Tibial artery (tissue), 4 donors: ENCODE measurements around the gene MLPH.

Source experiments
- DNase-seq, 2 donors: peaks; one replicate each; pipeline ENCODE4 v3.0.0-alpha.2; 2019
- H3K27ac ChIP-seq, 2 donors: fragments of 200-600 bp; sonication (generic) in 1 of 2; 1 replicate in 1 of 2; 2 replicates in 1 of 2; pipeline ENCODE4 v1.5.1; 2018 to 2019; ENCODE audit warnings: mild to moderate bottlenecking in 1 of 2
- H3K27me3 ChIP-seq, 2 donors: fragments of 200-600 bp; sonication (generic) in 1 of 2; one replicate each; pipeline versions ENCODE4 v1.5.1 to v1.6.0; 2016 to 2019
- H3K36me3 ChIP-seq, 3 donors: fragments of 200-600 bp; sonication (generic) in 2 of 3; one replicate each; pipeline ENCODE4 v1.5.1; 2016 to 2019; ENCODE audit warnings: mild to moderate bottlenecking in 2 of 3
- H3K4me1 ChIP-seq, 4 donors: fragments of 200-600 bp; sonication (generic) in 2 of 4; 1 replicate in 3 of 4; 2 replicates in 1 of 4; pipeline ENCODE4 v1.5.1; 2016 to 2019
- H3K4me3 ChIP-seq, 2 donors: fragments of 200-600 bp; sonication (generic) in 1 of 2; 1 replicate in 1 of 2; 2 replicates in 1 of 2; pipeline ENCODE4 v1.5.1; 2018 to 2019; ENCODE audit warnings: mild to moderate bottlenecking in 2 of 2
- H3K9me3 ChIP-seq, 3 donors: fragments of 200-600 bp; sonication (generic) in 1 of 3; one replicate each; pipeline ENCODE4 v1.5.1; 2016 to 2019
- CTCF ChIP-seq, 2 experiments: fragments of 200-600 bp in 1 of 2; fragments of 450-650 bp in 1 of 2; IDR thresholded peaks; one replicate each; pipeline ENCODE4 v1.5.1; 2017 to 2019; ENCODE audit warnings: antibody characterized with exemption in 2 of 2, mild to moderate bottlenecking in 1 of 2, moderate library complexity in 1 of 2
- intact Hi-C: fragments of 100-400 bp; cut with DNase I; formaldehyde crosslinking; loops from one replicate; pipeline ENCODE4 v1.15.0; 2023; ENCODE audit warnings: low total_unique reads

MLPH gene

GRCh38 chr2:237495521-237496117 lies 8.6 kb downstream of the MLPH start:
- no peak overlapping the region for H3K27ac ChIP-seq
- no peak for DNase-seq
- peaks cover 5 to 20% (median 15%) of the 10 kb centered on the region in 3 donors for H3K9me3 ChIP-seq
- H3K36me3 ChIP-seq = peaks cover 8 to 11% (median 10%) of the 10 kb centered on the region in 3 donors
- no peak overlapping the region for H3K4me3 ChIP-seq
- TF ChIP-seq CTCF (IDR thresholded peaks at IDR 0.05) = no peak
- intact Hi-C loops = no loop called here
- H3K27me3 ChIP-seq = peaks cover 0 to 20% of the 10 kb centered on the region in 2 donors
- peaks cover 0 to 5% (median 0%) of the 10 kb centered on the region in 4 donors for H3K4me1 ChIP-seq

GRCh38 chr2:237496428-237496827 lies 9.4 kb downstream of the MLPH start:
- DNase-seq = no peak
- intact Hi-C loops = no loop called here

GRCh38 chr2:237497009-237497837 lies 10.2 kb downstream of the MLPH start:
- H3K4me1 ChIP-seq = peaks cover 0 to 7% (median 2%) of the 10 kb centered on the region in 4 donors
- peaks cover 0 to 20% of the 10 kb centered on the region in 2 donors for H3K27me3 ChIP-seq
- no peak for TF ChIP-seq CTCF (IDR thresholded peaks at IDR 0.05)
- no peak overlapping the region for H3K4me3 ChIP-seq
- H3K27ac ChIP-seq = no peak overlapping the region
- H3K9me3 ChIP-seq = peaks cover 0 to 4% (median 4%) of the 10 kb centered on the region in 3 donors
- intact Hi-C loops = no loop called here
- H3K36me3 ChIP-seq = peaks cover 0 to 11% (median 0%) of the 10 kb centered on the region in 3 donors
- DNase-seq = no peak

More at GRCh38 chr2:237496428-237496827, 9.4 kb downstream of the MLPH start:
- no peak overlapping the region for H3K4me3 ChIP-seq
- TF ChIP-seq CTCF (IDR thresholded peaks at IDR 0.05) = no peak
- H3K4me1 ChIP-seq = peaks cover 0 to 5% (median 0%) of the 10 kb centered on the region in 4 donors
- peaks cover 5 to 12% (median 12%) of the 10 kb centered on the region in 3 donors for H3K9me3 ChIP-seq
- peaks cover 0 to 20% of the 10 kb centered on the region in 2 donors for H3K27me3 ChIP-seq
- peaks cover 1 to 11% (median 7%) of the 10 kb centered on the region in 3 donors for H3K36me3 ChIP-seq
- H3K27ac ChIP-seq = no peak overlapping the region

GRCh38 chr2:237497838-237498186 lies 10.8 kb downstream of the MLPH start:
- DNase-seq = peak in 1 of 2 donors; percentile 50
- no peak for TF ChIP-seq CTCF (IDR thresholded peaks at IDR 0.05)
- peaks cover 0 to 11% (median 0%) of the 10 kb centered on the region in 3 donors for H3K36me3 ChIP-seq
- peaks cover 0 to 10% (median 5%) of the 10 kb centered on the region in 4 donors for H3K4me1 ChIP-seq
- intact Hi-C loops = no loop called here
- no peak overlapping the region for H3K27ac ChIP-seq
- H3K4me3 ChIP-seq = no peak overlapping the region
- peaks cover 0 to under 1% (median under 1%) of the 10 kb centered on the region in 3 donors for H3K9me3 ChIP-seq
- peaks cover 0 to 20% of the 10 kb centered on the region in 2 donors for H3K27me3 ChIP-seq

GRCh38 chr2:237498341-237498740 lies 11.3 kb downstream of the MLPH start:
- Histone ChIP-seq H3K27ac (no peak overlapping the region), H3K4me3 (no peak overlapping the region), H3K27me3 (peaks cover 0 to 20% of the 10 kb centered on the region in 2 donors)

More at GRCh38 chr2:237498341-237498740, 11.3 kb downstream of the MLPH start:
- DNase-seq = no peak
- Histone ChIP-seq H3K36me3 (peaks cover 0 to 11% (median 0%) of the 10 kb centered on the region in 3 donors), H3K4me1 (peaks cover 0 to 12% (median 5%) of the 10 kb centered on the region in 4 donors), H3K9me3 (no peaks in the 10 kb centered on the region)
- intact Hi-C loops = no loop called here
- no peak for TF ChIP-seq CTCF (IDR thresholded peaks at IDR 0.05)
